Breast epithelium (tissue), 4 donors: ENCODE data around the gene PPP1R36. TPM values are rescaled to one million over a fixed set of nuclear protein-coding genes. Genes with fewer than 3 reads are reported as not detected.
"Not testable (repeated sequence)": the region's sequence is repeated elsewhere in the genome, so short reads cannot be mapped to it uniquely, and the experiment has no call there.

ENCODE experiments used
- DNase-seq, 2 donors: peaks; one replicate each; pipeline ENCODE4 v3.0.0-alpha.2; 2019; ENCODE audit warnings: low spot score in 2 of 2
- H3K27ac ChIP-seq, 2 donors: fragments of 200-600 bp; sonication (generic) in 1 of 2; one replicate each; pipeline ENCODE4 v1.5.1; 2016 to 2019; ENCODE audit warnings: mild to moderate bottlenecking in 1 of 2
- H3K27me3 ChIP-seq, 2 donors: fragments of 200-600 bp; sonication (generic) in 1 of 2; one replicate each; pipeline versions ENCODE4 v1.5.1 to v1.6.0; 2017 to 2019; ENCODE audit warnings: control low read depth in 1 of 2, mild to moderate bottlenecking in 1 of 2
- H3K36me3 ChIP-seq: fragments of 200-600 bp; one replicate; pipeline ENCODE4 v1.5.1; 2019
- H3K4me1 ChIP-seq, 2 donors: fragments of 200-600 bp; sonication (generic); one replicate each; pipeline ENCODE4 v1.5.1; 2016 to 2019; ENCODE audit warnings: control low read depth in 1 of 2
- H3K4me3 ChIP-seq, 3 donors: fragments of 200-600 bp; sonication (generic); 1 replicate in 2 of 3; 2 replicates in 1 of 3; pipeline ENCODE4 v1.5.1; 2016 to 2019; ENCODE audit warnings: mild to moderate bottlenecking in 3 of 3, moderate library complexity in 2 of 3
- H3K9me3 ChIP-seq, 2 donors: fragments of 200-600 bp; sonication (generic) in 1 of 2; one replicate each; pipeline ENCODE4 v1.5.1; 2016 to 2019; ENCODE audit warnings: control low read depth in 1 of 2
- CTCF ChIP-seq, 3 donors: fragments of 450-650 bp; IDR thresholded peaks; one replicate each; pipeline ENCODE4 v1.5.1; 2016 to 2017; ENCODE audit warnings: antibody characterized with exemption in 3 of 3, mild to moderate bottlenecking in 3 of 3, moderate library complexity in 3 of 3
- POLR2A ChIP-seq: fragments of 450-650 bp; IDR thresholded peaks from one replicate; pipeline ENCODE4 v1.6.1; 2016; ENCODE audit warnings: antibody characterized with exemption, mild to moderate bottlenecking, moderate library complexity
- POLR2AphosphoS5 ChIP-seq, 3 donors: sonication (generic); formaldehyde crosslinking; IDR thresholded peaks; one replicate each; pipeline ENCODE4 v1.6.1; 2017; ENCODE audit warnings: antibody characterized with exemption in 3 of 3
- intact Hi-C: fragments of 100-400 bp; cut with DNase I; formaldehyde crosslinking; loops from one replicate; pipeline ENCODE4 v1.15.1; 2023; ENCODE audit warnings: low total_unique reads
- total RNA-seq, 3 donors: library from RNA; depleted of rRNA; stranded (reverse); fragments of >200 nt; gene quantifications; one replicate each; pipeline ENCODE4 v1.1.0, GENCODE V29; 2016

Gene PPP1R36
- total RNA-seq, 3 donors from 2014 or later: 2.3 to 6.4 (median 3.4) TPM

- DNase-seq: no peak
- intact Hi-C loops: no loop called here
- Histone ChIP-seq H3K4me3 (no peak overlapping the region), H3K36me3 (no peaks in the 10 kb centered on the region), H3K9me3 (no peaks in the 10 kb centered on the region), H3K4me1 (no peaks in the 10 kb centered on the region), H3K27ac (no peak overlapping the region), H3K27me3 (no peaks in the 10 kb centered on the region)
- no peak for TF ChIP-seq POLR2A
- TF ChIP-seq POLR2AphosphoS5 (IDR thresholded peaks at IDR 0.05): no peak
- no peak for TF ChIP-seq CTCF (IDR thresholded peaks at IDR 0.05)
Measured at GRCh38 chr14:64556526-64556925, 6.8 kb downstream of the PPP1R36 start.

- not testable (repeated sequence) for H3K4me3 ChIP-seq
Measured at GRCh38 chr14:64558216-64558615, 8.5 kb downstream of the PPP1R36 start.

GRCh38 chr14:64561631-64562030 is 11.9 kb downstream of the PPP1R36 start:
- H3K36me3 ChIP-seq: no peaks in the 10 kb centered on the region
- H3K4me1 ChIP-seq: no peaks in the 10 kb centered on the region
- no peak for TF ChIP-seq CTCF (IDR thresholded peaks at IDR 0.05)

More at GRCh38 chr14:64558216-64558615, 8.5 kb downstream of the PPP1R36 start:
- DNase-seq, H3K27me3 ChIP-seq, H3K36me3 ChIP-seq, intact Hi-C loops, H3K4me1 ChIP-seq, H3K9me3 ChIP-seq, H3K27ac ChIP-seq: not testable (repeated sequence)

GRCh38 chr14:64562436-64562835 is 12.7 kb downstream of the PPP1R36 start:
- TF ChIP-seq POLR2AphosphoS5 (IDR thresholded peaks at IDR 0.05): no peak
- TF ChIP-seq CTCF (IDR thresholded peaks at IDR 0.05): no peak
- TF ChIP-seq POLR2A: no peak
- intact Hi-C loops: no loop called here
- Histone ChIP-seq H3K27ac (peak overlapping the region in 1 of 2 donors; percentile 0), H3K4me1 (no peaks in the 10 kb centered on the region), H3K4me3 (no peak overlapping the region), H3K36me3 (no peaks in the 10 kb centered on the region), H3K9me3 (no peaks in the 10 kb centered on the region), H3K27me3 (no peaks in the 10 kb centered on the region)
- no peak for DNase-seq

More at GRCh38 chr14:64561631-64562030, 11.9 kb downstream of the PPP1R36 start:
- Histone ChIP-seq H3K9me3 (no peaks in the 10 kb centered on the region), H3K27me3 (no peaks in the 10 kb centered on the region), H3K27ac (peak overlapping the region in 1 of 2 donors; percentile 13), H3K4me3 (no peak overlapping the region)
- intact Hi-C loops: no loop called here
- DNase-seq: no peak

GRCh38 chr14:64563696-64564095 is 13.9 kb downstream of the PPP1R36 start:
- DNase-seq: no peak
- no peak for TF ChIP-seq CTCF (IDR thresholded peaks at IDR 0.05)
- TF ChIP-seq POLR2A: no peak
- no peak for TF ChIP-seq POLR2AphosphoS5 (IDR thresholded peaks at IDR 0.05)
- no peaks in the 10 kb centered on the region for H3K9me3 ChIP-seq
- no peaks in the 10 kb centered on the region for H3K36me3 ChIP-seq
- no peaks in the 10 kb centered on the region for H3K27me3 ChIP-seq
- no peaks in the 10 kb centered on the region for H3K4me1 ChIP-seq
- intact Hi-C loops: no loop called here
- peak overlapping the region; percentile 36 to 48 for H3K27ac ChIP-seq
- no peak overlapping the region for H3K4me3 ChIP-seq

GRCh38 chr14:64566651-64567122 is 16.9 kb downstream of the PPP1R36 start:
- no peak overlapping the region for H3K4me3 ChIP-seq
- intact Hi-C loops: no loop called here
- no peaks in the 10 kb centered on the region for H3K4me1 ChIP-seq
- no peaks in the 10 kb centered on the region for H3K9me3 ChIP-seq
- TF ChIP-seq POLR2A: no peak
- TF ChIP-seq POLR2AphosphoS5 (IDR thresholded peaks at IDR 0.05): no peak
- TF ChIP-seq CTCF (IDR thresholded peaks at IDR 0.05): no peak
- no peaks in the 10 kb centered on the region for H3K27me3 ChIP-seq
- no peak for DNase-seq
- no peaks in the 10 kb centered on the region for H3K36me3 ChIP-seq
- no peak overlapping the region for H3K27ac ChIP-seq
